ENCODE data around the gene DFFB. TPM values are rescaled to one million over a fixed set of nuclear protein-coding genes. Genes with fewer than 3 reads are reported as not detected.

DFFB gene
- total RNA-seq, 6 experiments from 2014 or later: 2.0 to 3.5 (median 2.9) TPM

DNA sequence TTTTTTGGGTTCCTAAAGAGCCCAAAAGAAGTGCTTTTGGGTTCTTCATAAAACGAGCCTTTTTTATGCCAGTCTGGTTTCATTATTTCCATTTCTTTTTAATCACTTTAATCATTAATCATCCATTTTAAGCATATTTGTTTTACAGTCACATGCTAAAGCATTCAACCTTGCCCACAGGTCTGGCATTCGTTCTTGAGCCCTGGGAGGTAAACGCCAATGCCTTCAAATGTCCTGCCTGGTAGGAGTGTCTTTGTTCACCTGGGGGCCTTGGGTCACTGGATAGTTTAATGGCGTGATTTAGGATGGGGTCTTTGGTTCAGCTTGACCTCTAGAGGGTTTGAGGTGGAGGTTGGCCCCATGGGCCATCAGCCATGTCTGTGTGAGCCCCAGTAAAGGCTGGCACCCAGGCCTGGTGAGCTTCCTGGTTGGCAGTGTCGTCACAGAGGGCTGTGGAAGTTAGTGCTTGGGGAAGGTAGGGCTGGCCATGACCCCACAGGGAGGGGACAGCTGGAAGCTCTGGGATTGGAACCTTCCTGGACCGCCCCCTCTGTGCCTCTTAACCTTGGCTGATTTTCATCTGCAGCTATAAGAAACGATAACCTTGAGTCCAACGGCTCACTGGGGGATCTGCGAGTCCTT lies 22.6 kb downstream of the DFFB start:
- no peaks in the 10 kb centered on the region for H3K4me1 ChIP-seq
- TF ChIP-seq, protein P1, sequence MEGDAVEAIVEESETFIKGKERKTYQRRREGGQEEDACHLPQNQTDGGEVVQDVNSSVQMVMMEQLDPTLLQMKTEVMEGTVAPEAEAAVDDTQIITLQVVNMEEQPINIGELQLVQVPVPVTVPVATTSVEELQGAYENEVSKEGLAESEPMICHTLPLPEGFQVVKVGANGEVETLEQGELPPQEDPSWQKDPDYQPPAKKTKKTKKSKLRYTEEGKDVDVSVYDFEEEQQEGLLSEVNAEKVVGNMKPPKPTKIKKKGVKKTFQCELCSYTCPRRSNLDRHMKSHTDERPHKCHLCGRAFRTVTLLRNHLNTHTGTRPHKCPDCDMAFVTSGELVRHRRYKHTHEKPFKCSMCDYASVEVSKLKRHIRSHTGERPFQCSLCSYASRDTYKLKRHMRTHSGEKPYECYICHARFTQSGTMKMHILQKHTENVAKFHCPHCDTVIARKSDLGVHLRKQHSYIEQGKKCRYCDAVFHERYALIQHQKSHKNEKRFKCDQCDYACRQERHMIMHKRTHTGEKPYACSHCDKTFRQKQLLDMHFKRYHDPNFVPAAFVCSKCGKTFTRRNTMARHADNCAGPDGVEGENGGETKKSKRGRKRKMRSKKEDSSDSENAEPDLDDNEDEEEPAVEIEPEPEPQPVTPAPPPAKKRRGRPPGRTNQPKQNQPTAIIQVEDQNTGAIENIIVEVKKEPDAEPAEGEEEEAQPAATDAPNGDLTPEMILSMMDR (IDR thresholded peaks at IDR 0.05): no peak
- no peak for TF ChIP-seq POLR2A (IDR thresholded peaks at IDR 0.05)
- peak; percentile 56 to 68 (median 64) for DNase-seq
- peak overlapping the region in 1 of 3 donors; percentile 12 for H3K27ac ChIP-seq
- no peaks in the 10 kb centered on the region for H3K9me3 ChIP-seq
- H3K36me3 ChIP-seq: peaks cover 0 to 5% (median 0%) of the 10 kb centered on the region in 4 donors
- WGBS (ENCODE audit: insufficient coverage, low coverage, low lambda C conversion rate, missing lambda C conversion rate): 34% methylated on average over 4 of the region's 9 CpGs
- ATAC-seq: peak; percentile 52 to 95 (median 81)
- no peak overlapping the region for H3K4me3 ChIP-seq
- H3K27me3 ChIP-seq: no peaks in the 10 kb centered on the region
- intact Hi-C loops (cut with DNase I): no loop called here

DNA sequence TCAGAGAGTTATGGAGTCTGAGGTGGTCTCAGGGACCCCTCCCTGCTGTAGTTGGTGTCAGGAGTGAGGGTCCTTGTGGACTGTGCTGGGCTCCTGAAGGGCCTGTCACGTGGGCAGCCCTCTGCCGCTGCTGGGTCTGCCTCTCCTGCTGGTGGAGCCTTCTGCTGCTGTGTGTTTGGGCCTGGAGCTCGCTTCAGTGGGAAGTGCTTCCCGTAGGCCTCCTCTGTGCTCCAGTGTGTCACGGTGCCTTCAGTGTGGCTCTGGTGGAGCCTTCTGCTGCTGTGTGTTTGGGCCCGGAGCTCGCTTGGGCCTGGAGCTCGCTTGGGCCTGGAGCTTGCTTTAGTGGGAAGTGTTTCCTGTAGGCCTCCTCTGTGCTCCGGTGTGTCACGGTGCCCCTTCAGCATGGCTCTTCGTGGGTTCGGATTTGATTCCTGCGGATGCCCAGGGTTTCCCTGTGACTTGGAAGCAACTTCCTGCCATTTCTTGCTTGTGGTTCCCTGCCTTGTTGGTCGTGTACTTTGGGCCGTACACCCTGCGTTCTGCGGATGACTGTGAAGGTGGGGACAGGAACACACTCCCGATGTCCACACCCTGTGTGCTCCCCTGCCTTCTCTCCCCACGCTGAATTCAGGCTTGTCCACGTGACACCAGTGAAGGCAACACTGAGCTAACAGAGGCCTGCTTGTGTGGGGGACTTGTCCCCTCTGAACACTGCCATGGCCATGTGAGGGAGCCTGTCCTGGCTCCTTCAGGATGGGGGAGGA lies 23.3 kb downstream of the DFFB start:
- TF ChIP-seq, protein P1 (IDR thresholded peaks at IDR 0.05): no peak
- no peak for TF ChIP-seq POLR2A (IDR thresholded peaks at IDR 0.05)
- ATAC-seq (peak in 3 of 4 donors; percentile 20 to 73 (median 68)), DNase-seq (peak in 1 of 3 donors; percentile 36)
- intact Hi-C loops (cut with DNase I): no loop called here
- no peaks in the 10 kb centered on the region for H3K4me1 ChIP-seq
- no peaks in the 10 kb centered on the region for H3K9me3 ChIP-seq
- no peaks in the 10 kb centered on the region for H3K36me3 ChIP-seq
- H3K4me3 ChIP-seq: no peak overlapping the region
- H3K27ac ChIP-seq: peak overlapping the region in 1 of 3 donors; percentile 12
- whole genome bisulfite sequencing (ENCODE audit: insufficient coverage, low coverage, low lambda C conversion rate, missing lambda C conversion rate): no CpG with 5 or more reads among the region's 20 CpGs
- H3K27me3 ChIP-seq: no peaks in the 10 kb centered on the region

DNA sequence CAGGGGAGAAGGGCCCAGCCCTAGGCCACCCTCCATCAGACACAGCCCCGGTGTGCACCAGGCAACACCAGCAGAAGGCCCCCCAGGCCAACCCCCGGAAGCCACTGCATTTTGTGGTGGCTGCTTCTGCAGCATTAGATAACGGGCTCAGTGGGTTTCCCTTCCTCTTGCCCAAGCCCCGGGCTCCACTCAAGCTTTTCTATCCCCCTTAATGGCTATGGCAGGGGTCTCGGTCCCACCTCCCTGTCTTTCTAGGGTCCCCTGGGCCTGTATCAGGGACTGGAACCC lies 23.9 kb downstream of the DFFB start:
- H3K36me3 ChIP-seq: peaks cover 0 to 5% (median 0%) of the 10 kb centered on the region in 4 donors
- DNase-seq (no peak), ATAC-seq (no peak)
- H3K4me3 ChIP-seq: no peak overlapping the region
- no peaks in the 10 kb centered on the region for H3K4me1 ChIP-seq
- intact Hi-C loops (cut with DNase I): no loop called here
- 82% methylated on average over 3 of the region's 5 CpGs for WGBS (ENCODE audit: insufficient coverage, low coverage, low lambda C conversion rate, missing lambda C conversion rate)
- no peak overlapping the region for H3K27ac ChIP-seq
- TF ChIP-seq, protein P1 (IDR thresholded peaks at IDR 0.05): no peak
- no peak for TF ChIP-seq POLR2A (IDR thresholded peaks at IDR 0.05)
- no peaks in the 10 kb centered on the region for H3K27me3 ChIP-seq
- no peaks in the 10 kb centered on the region for H3K9me3 ChIP-seq

DNA sequence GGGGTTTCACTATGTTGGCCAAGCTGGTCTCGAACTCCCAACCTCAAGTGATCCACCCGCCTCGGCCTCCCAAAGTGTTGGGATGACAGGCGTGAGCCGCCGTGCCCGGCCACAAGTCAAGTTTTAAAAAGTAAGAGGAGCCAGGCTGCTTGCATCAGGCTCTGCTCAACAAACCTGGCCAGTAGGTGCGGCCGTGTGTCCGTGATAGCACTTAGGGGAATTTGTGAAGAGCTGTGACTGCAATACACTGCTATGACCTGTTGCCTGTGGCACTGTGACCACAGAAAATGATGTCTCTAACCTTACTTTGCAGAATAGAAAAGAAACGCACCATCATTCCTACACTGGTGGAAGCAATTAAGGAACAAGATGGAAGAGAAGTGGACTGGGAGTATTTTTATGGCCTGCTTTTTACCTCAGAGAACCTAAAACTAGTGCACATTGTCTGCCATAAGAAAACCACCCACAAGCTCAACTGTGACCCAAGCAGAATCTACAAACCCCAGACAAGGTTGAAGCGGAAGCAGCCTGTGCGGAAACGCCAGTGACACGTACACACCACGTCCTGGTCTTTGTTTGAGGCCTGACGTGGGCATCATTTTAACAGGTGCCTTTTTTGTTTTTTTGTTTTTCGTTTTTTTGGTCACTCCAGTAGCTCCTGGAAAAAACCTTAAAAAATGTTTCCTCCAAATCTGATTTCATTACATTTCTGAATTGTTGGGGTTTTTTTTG lies 26.1 kb downstream of the DFFB start:
- intact Hi-C loops (cut with DNase I): no loop called here
- no peak for ATAC-seq
- Histone ChIP-seq H3K36me3 (peaks cover 0 to 12% (median 0%) of the 10 kb centered on the region in 4 donors), H3K4me1 (no peaks in the 10 kb centered on the region), H3K9me3 (no peaks in the 10 kb centered on the region), H3K27me3 (no peaks in the 10 kb centered on the region), H3K4me3 (no peak overlapping the region), H3K27ac (no peak overlapping the region)
- TF ChIP-seq POLR2A (IDR thresholded peaks at IDR 0.05): no peak
- TF ChIP-seq, protein P1 (IDR thresholded peaks at IDR 0.05): no peak
- 95% methylated on average over 15 of the region's 18 CpGs for whole genome bisulfite sequencing (ENCODE audit: insufficient coverage, low coverage, low lambda C conversion rate, missing lambda C conversion rate)
- DNase-seq: peak in 1 of 3 donors; percentile 18
